GM19324 (cell line): ENCODE results near the gene VEGFD.

Experiments used
- ATAC-seq: cut with Tn5 transposase; IDR thresholded peaks from one replicate; pipeline ENCODE4 v1.9.1; 2021; ENCODE audit warnings: mild to moderate bottlenecking, moderate library complexity; ENCODE audit not compliant: unreplicated experiment, low FRiP score

VEGFD gene

DNA sequence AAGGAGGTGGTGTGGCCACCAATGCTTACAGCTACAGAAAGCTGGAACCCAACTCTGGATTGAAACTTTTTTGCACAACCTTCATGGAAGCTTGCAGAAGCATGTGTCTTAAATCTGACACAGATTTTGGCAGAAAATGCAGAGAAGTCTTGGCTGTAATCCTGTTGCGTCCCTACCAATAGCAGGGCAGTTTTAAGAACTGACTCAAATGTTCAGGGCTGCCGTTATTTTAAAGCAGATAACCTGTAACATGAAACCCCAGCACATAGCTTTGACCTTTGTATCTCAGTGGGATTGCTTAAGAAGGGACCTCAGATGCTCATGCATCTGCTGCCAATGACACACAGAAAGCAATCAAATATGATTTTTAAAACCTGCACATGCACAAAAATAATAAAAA is at the start of gene VEGFD:
VEGFD (minus strand) TSS at position 110 of the 400 bp plus-strand sequence. CDS start 467 bp downstream, outside the sequence.
- ATAC-seq: no peak

- ATAC-seq: no peak
Measured at GRCh38 chrX:15430584-15430983, 46.4 kb upstream of the VEGFD start.

DNA sequence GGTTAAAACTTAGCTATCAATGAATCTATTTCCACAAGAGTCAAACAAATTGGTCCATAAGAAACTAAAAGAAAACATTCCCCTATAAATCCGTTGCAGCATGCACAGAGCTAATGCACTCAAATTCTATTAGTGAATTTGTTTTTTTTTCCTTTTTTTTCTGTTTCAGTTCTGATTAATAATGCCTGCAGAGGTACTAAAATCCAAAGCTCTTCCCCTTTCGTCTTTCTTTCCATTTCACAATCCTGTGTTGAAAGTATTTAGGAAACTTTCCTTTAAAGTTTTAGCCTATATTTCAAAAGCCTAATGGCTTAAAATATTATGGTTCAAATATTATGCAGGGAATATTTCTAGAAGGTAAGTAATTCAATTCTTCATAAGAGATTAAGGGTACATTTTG is 45.9 kb upstream of the VEGFD start:
- no peak for ATAC-seq

DNA sequence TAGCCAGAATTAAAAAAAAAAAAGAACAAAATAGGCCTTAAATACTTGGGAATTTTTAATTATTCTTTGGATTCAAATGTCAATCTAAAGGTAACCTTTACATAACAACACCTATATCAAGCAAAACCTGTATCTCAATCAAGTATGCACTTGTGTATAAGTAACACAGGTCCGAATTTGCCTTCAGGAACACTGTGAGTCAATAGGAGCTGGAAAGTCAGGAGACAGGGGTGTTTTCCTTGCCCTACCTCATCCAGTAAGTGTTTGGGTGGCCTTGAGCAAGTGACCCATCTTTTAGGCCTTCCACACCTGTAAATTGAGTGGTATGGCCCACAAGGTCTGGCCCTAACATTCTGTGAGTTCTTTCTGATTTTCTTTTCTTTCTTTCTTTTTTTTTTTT is 40.8 kb upstream of the VEGFD start:
- ATAC-seq: no peak

GRCh38 chrX:15418707-15419181 is 34.5 kb upstream of the VEGFD start:
- ATAC-seq: no peak

DNA sequence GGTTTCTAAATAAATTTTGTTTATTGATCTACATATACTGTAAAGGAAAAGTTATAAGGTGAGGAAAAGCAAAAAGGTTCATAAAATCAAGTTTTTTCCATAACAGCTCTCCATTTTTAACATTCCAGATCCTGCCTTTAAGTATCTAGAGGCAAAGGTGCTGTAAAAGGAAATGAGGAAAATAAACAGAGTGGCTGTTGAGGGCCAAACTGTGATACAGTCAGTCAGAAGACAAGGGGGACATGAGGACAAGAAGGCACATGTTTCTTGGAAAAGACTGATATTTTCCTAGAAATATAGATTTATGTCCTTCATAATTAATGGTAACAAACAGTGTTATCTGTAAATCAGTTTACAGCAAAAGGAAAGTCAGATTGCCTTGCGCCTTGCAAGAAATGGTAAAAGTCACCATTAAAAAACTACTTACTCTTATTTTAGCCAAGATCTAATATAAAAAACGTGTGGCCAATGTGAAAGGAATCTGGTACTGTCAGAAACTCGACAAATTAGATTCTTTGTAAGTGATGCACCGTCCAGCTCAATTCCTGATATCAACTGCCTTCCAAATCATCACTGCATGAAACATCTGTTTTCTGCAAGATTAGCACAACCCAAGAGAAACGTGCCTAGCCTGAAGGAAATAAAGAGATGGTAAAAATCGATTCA is 34.0 kb upstream of the VEGFD start:
- ATAC-seq: no peak

- no peak for ATAC-seq
Measured at GRCh38 chrX:15416133-15416993, 32.1 kb upstream of the VEGFD start.

GRCh38 chrX:15413101-15413500 is 28.9 kb upstream of the VEGFD start:
- no peak for ATAC-seq

DNA sequence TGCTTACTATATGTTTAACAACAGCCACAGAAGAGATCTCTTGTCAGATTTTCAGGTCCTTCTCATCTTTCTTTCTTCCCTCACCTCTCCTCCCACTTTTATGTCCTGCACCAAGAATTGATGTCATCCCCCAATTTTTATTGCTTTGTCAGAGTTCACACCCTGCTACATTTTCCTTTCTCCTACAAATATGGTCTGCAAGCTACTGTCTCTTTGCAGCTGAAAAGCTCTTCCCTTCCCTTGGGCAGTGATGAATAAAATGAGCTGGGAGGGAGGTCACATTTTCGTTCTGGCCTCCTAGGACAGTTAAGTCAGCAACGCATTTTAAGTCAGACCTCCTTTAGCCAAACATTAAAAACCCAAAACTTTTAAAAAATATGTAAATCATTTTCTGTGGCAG is 26.7 kb upstream of the VEGFD start:
- ATAC-seq: no peak

- ATAC-seq: no peak
Measured at GRCh38 chrX:15410430-15410829, 26.2 kb upstream of the VEGFD start.

DNA sequence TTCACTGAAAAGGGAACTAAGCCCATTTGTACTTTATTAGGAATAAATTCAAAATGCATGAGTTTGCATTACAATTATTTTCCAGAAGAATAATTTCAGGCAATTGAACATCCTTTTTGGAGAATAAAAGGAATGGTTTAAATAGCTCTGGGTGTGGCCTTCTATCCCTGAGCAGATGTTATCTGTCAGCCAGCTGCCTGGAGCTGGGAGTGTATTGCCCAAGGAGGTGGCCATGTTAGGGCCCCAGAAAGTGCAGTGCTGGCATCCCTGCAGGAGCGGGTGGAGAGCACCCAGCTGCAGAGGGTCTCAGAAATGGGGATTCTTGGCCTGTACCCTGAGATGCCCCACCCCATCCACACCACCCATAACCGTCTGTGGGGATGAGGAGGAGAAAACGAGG is 21.6 kb upstream of the VEGFD start:
- no peak for ATAC-seq

GRCh38 chrX:15404401-15405096 is 20.3 kb upstream of the VEGFD start:
- ATAC-seq: no peak

DNA sequence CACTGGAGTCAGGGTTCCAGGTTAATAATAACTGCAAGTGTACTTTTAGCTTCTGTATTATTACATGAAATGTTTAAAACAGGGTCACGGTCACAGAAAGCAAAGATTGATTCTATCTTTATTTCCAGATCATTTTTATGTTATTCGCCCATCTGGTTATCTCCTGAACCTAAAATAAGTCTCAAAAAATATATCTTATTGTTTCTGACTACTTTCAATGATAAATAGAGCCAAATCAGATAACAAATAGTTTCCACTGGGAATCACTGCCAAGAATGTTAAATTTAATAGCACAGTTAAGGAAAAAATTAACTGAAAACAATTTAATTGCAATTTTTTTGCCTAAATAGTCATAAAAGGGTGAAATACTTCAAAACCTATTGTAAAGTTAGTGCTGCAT is 17.2 kb upstream of the VEGFD start:
- no peak for ATAC-seq

- ATAC-seq: no peak
Measured at GRCh38 chrX:15399962-15400391, 15.8 kb upstream of the VEGFD start.

- ATAC-seq: no peak
Measured at GRCh38 chrX:15398874-15399273, 14.7 kb upstream of the VEGFD start.

GRCh38 chrX:15395789-15396188 is 11.6 kb upstream of the VEGFD start:
- no peak for ATAC-seq

DNA sequence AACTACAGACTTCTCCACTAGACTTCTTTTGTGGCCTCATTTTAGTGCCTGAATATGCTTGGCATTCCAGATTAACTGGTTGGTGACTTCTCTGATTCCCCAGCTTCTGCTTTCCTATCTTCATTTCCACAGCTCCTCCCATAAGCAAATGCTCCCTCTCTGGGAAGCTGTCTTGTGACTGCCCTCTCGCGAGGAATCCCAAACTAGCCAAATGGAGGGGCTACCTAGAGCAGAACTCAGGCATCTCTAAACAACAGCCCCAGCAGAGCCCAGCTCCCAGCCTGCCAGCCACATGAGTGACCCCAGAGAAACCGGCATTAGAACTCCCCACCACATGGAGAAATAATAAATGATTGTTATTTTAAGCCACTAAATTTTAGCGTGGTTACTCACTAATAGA is 7.6 kb upstream of the VEGFD start:
- ATAC-seq: no peak

DNA sequence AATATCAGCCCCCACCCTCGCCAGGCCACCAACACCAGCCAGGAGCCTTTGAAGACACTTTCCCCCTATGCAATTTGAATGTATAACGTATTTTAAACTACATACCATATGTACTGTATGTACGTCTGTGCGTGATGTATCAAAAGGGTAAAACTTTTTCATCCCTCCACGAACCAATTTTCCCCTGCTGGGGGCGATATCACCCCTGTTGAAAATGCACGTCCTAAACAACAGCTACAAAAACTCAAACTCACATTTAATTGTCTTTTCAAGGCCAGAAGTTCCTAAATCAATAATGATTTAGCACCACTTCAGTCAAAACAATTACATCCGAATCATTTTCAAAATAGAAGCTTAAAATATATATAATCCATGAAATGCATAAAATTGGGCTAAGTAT is 1.4 kb downstream of the VEGFD start:
- no peak for ATAC-seq

- ATAC-seq: no peak
Measured at GRCh38 chrX:15376956-15377355, 7.3 kb downstream of the VEGFD start.

DNA sequence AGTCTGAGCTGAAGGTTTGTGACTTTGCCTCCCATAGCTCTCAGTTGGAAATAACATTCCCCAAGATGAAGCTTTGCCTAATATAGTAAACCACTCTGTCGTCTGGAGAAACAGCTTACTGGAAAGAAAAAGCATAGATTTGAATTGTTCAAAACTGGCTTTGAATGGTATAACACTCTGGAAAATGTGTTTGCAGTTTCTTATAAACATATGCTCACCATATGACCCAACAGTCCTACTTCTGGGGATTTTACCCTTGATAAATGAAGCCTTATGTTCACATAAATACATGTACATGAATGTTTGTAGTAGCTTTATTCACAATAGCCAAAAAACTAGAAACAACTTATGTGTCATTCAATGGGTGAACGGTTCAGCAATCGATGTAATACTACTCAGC is 10.2 kb downstream of the VEGFD start:
- no peak for ATAC-seq
